HG03175 (cell line): ENCODE data around the gene EAPP.
"Not testable (repeated sequence)": the region's sequence is repeated elsewhere in the genome, so short reads cannot be mapped to it uniquely, and the experiment has no call there.

Source experiments
- ATAC-seq: cut with Tn5 transposase; IDR thresholded peaks from one replicate; pipeline ENCODE4 v1.9.1; 2021; ENCODE audit warnings: mild to moderate bottlenecking, moderate library complexity; ENCODE audit not compliant: unreplicated experiment

The EAPP gene, protein sequence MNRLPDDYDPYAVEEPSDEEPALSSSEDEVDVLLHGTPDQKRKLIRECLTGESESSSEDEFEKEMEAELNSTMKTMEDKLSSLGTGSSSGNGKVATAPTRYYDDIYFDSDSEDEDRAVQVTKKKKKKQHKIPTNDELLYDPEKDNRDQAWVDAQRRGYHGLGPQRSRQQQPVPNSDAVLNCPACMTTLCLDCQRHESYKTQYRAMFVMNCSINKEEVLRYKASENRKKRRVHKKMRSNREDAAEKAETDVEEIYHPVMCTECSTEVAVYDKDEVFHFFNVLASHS

DNA sequence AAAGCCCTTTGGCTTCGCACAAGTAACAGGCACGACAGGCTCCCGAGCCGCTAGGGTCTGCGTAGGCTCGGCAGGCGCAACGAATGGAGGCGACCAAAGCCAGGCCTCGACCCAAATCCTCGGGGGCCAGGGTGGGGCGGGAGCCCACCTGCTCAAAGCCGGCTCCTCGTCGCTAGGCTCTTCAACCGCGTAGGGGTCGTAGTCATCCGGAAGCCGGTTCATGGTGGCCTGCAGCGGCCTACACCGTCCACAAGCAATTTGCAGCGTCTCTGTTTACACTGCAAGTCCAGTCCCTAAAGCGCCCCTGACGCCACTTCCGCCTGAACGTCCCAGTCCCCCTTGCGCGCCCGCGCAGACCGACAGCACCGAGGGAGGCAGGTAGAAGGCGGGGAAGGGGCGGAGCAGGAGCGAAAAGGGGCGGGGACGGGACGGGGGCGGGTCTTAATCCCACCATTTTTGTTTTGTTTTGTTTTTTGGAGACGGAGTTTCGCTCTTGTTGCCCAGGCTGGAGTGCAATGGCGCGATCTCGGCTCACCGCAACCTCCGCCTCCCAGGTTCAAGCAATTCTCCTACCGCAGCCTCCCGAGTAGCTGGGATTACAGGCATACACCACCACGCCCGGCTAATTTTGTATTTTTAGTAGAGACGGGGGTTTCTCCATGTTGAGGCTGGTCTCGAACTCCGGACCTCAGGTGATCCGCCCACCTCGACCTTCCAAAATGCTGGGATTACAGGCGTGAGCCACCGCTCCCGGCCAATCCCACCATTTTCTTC lies at the start of gene EAPP:
Gene EAPP (minus strand): TSS at position 295 of the 774 bp plus-strand sequence. CDS start 73 bp downstream, at position 222.
- ATAC-seq = peak; percentile 99

DNA sequence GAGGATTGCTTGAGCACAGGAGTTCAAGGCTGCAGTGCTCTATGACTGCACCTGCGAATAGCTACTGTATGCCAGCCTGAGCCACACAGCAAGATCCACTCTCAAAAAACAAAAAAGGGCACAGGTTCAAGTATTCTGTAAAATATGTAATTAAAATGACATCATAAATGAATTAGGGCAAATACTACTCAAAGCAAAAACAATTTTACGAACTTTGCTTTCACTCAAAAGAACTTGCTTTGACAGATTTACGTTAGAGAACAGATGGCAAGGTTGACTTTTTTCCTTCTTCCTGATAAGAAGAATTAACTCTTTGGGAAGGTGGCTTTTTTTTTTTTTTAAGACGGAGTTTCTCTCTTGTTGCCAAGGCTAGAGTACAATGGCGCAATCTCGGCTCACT lies 44.0 kb upstream of the EAPP start:
- no peak for ATAC-seq

DNA sequence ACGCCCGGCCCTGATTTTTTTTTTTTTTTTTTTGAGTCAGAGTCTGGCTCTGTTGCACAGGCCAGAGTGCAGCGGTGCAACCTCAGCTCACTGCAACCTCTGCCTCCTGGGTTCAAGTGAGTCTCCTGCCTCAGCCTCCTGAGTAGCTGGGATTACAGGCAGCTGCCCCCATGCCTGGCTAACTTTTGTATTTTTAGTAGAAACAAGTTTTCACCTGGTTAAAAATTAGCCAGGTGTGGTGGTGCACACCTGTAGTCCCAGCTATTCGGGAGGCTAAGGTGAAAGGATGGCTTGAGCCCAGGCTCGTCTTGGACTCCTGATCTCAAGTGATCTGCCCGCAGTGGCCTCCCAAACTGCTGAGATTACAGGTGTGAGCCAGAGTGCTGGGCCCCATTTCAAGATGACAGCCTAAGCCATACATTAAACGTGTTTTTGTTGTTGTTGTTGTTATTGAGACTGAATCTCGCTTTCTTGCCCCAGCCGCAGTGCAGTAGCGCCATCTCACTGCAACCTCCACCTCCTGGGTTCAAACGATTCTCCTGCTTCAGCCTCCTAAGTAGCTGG lies 42.7 kb upstream of the EAPP start:
- no peak for ATAC-seq

DNA sequence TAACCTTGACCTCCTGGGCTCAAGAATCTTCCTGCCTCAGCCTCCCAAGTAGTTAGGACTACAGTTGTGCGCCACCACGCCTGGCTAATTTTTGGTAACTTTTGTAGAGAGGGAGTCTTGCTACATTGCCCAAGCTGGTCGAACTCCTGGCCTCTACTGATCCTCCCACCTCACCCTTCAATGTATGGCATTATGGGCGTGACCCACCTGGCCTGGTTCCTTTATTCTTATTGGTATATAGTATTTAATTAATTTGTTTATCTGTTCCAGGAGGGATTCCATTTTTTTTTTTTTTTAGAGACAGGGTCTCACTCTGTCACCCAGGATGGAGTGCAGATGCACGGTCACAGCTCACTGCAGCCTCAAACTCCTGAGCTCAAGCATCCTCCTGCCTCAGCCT lies 40.9 kb upstream of the EAPP start:
- ATAC-seq = no peak

- ATAC-seq = no peak
Observed at GRCh38 chr14:34571771-34572170, 32.3 kb upstream of the EAPP start.

- ATAC-seq = no peak
Observed at GRCh38 chr14:34569750-34570149, 30.2 kb upstream of the EAPP start.

DNA sequence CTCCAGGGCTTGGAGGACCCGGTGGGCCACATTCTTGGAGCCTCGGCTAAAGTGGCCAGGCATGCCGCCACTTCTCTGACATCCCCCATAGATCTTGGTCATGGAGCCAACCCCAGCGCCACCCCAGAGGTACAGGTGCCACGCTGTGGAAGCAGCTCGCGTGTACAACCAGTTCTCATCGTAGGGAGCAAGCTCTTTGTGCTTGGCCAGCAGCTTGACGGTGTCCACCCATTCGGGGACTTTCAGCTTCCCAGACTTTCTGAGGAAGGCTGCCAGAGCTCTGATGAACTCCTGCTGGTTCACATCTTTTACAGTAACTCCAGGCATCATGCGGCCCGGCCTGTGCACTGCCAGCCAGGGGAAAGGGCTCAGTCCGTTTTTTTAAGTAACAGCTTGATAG lies 29.3 kb upstream of the EAPP start:
- no peak for ATAC-seq

DNA sequence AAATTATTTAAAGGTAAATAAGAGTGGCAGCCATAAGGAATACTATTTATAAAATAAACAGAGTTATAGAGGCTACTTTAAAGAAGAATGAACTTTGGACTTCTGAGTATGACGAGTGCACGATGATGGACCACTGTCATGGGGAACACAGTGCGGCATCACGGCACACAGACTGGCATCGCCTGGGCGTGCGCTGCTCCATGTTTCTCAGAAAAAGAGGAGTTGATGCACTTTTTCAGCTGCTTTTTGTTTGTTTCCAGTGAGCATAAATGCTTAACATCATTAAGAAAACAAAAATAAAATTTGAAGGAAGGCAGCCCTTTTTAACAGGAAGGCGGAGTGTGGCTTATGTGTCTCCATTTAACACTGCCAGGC lies 23.3 kb upstream of the EAPP start:
- no peak for ATAC-seq

DNA sequence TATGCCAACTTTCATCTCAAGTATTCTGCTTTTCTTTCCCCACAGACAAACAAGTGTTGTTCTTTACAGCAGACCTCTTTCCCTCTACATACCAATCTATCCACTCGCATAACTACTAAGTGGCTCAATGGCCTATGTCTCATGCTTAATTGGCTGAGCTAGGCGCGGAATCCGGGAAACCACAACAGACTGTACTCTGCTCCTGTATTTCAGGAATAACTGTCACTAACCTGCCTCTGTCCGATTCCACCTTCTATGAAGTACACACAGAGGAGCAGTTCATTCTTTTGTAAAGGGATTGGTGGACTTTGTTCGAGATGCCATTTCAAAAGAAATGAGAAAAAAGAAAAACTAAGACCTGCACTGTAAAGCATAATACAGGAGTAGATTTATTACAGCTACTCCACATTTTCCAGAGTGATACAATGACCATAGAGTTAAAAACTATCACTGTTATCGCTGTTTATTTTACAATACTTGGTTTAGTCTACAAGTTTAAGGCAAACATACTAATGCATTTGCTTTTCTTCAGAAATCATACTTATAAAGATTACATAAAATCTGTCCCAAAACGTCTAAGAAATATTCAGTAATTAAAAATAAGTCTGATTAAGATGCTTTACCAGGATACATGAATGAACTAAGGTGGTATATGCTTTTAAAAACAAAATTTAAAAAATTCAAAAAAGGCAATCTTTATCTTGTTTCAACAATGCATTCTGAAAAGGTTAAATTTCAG lies 22.7 kb upstream of the EAPP start:
- ATAC-seq = not testable (repeated sequence)

GRCh38 chr14:34556498-34556829 lies 17.0 kb upstream of the EAPP start:
- peak; percentile 55 for ATAC-seq

DNA sequence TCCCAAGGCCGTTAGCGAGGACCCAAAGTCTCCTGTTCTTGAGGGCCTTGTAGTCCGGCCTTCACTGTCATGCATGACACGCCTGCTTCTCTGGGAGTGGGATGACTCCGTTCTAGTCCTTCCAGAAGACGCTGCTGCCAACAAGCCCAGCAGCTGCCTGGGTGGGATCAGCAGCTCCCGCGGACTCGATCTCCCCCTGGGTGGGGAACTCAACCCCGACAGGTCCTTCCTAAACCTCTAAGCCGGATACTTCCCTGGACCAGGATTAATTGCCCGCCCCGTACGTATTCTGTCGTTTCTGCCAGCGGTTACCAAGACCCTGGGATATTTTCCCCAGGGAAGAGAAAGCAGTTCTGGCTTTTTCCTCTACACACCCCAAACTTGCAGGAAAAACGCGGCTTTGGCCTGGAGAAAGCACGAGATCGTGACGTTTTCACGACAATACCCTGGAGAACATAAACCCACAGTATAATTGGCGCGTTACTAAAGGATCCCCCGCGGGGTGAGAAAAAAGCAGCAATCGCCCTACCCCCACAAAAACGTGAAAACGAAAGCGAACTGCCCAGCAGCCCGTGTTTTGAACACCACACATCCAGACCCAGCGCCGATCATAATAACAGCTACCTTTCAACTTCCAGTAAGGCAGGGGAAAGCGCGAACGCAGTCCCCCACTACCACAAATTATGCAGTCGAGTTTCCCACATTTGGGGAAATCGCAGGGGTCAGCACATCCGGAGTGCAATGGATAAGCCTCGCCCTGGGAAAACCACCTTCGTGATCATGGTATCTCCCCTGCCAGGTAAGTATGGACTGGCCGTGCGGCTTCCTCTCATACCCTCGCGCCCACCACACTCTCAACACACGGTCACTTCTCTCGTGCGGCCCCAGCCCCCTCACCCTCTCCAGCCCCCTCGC lies 16.3 kb upstream of the EAPP start:
- ATAC-seq = peak; percentile 72

- no peak for ATAC-seq
Observed at GRCh38 chr14:34554540-34555250, 15.2 kb upstream of the EAPP start.

- not testable (repeated sequence) for ATAC-seq
Observed at GRCh38 chr14:34549276-34549966, 9.9 kb upstream of the EAPP start.

- no peak for ATAC-seq
Observed at GRCh38 chr14:34548472-34548981, 9.0 kb upstream of the EAPP start.

DNA sequence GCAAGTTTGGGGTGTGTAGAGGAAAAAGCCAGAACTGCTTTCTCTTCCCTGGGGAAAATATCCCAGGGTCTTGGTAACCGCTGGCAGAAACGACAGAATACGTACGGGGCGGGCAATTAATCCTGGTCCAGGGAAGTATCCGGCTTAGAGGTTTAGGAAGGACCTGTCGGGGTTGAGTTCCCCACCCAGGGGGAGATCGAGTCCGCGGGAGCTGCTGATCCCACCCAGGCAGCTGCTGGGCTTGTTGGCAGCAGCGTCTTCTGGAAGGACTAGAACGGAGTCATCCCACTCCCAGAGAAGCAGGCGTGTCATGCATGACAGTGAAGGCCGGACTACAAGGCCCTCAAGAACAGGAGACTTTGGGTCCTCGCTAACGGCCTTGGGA lies 7.6 kb upstream of the EAPP start:
- peak; percentile 32 for ATAC-seq

- peak; percentile 72 for ATAC-seq
Observed at GRCh38 chr14:34546272-34547135, 7.0 kb upstream of the EAPP start.

- ATAC-seq = not testable (repeated sequence)
Observed at GRCh38 chr14:34540181-34541059, 919 bp upstream of the EAPP start.
